Large intestine (tissue), 3 donors: ENCODE results near the gene RNF217. TPM values are rescaled to one million over a fixed set of nuclear protein-coding genes. Genes with fewer than 3 reads are reported as not detected.

Experiments used
- DNase-seq, 2 donors: peaks; one replicate each; pipeline versions ENCODE4 v3.0.0 to v3.0.0-alpha.2; 2013
- H3K27ac ChIP-seq: one replicate; pipeline ENCODE4 v1.5.1; 2013; ENCODE audit warnings: low read length
- H3K27me3 ChIP-seq: 2 replicates; pipeline ENCODE4 v1.6.1; 2013; ENCODE audit warnings: low read length; ENCODE audit not compliant: control insufficient read depth, insufficient read depth
- H3K36me3 ChIP-seq: 2 replicates; pipeline ENCODE4 v1.6.1; 2013; ENCODE audit warnings: low read length; ENCODE audit not compliant: control insufficient read depth, insufficient read depth
- H3K4me1 ChIP-seq: one replicate; pipeline ENCODE4 v1.6.1; 2013; ENCODE audit warnings: low read length; ENCODE audit not compliant: control insufficient read depth, insufficient read depth
- H3K4me3 ChIP-seq: one replicate; pipeline ENCODE4 v1.5.1; 2013; ENCODE audit warnings: low read length
- H3K9me3 ChIP-seq: one replicate; pipeline ENCODE4 v1.6.1; 2013; ENCODE audit warnings: mild to moderate bottlenecking, low read depth, low read length, moderate library complexity; ENCODE audit not compliant: control insufficient read depth
- WGBS: methylation state at CpG from one replicate; pipeline ENCODE4 v1.1.5; 2013; ENCODE audit warnings: low lambda C conversion rate; ENCODE audit not compliant: insufficient coverage; 5-methylcytosine and 5-hydroxymethylcytosine counted together
- polyA plus RNA-seq: library from polyadenylated mRNA; unstranded; fragments of 120-200 nt; gene quantifications from one replicate; pipeline ENCODE4 v1.2.1, GENCODE V29; 2013

RNF217 gene
- polyA plus RNA-seq, 1 donor, result 20.0 TPM

- peak in 1 of 2 donors; percentile 10 for DNase-seq
Measured at GRCh38 chr6:125104425-125104824, 142.2 kb downstream of the RNF217 start.

GRCh38 chr6:125107048-125107447 lies 144.8 kb downstream of the RNF217 start:
- Histone ChIP-seq H3K9me3 (peaks cover 13% of the 10 kb centered on the region), H3K27me3 (no peaks in the 10 kb centered on the region), H3K4me1 (no peaks in the 10 kb centered on the region), H3K4me3 (no peak overlapping the region), H3K27ac (no peak overlapping the region), H3K36me3 (no peaks in the 10 kb centered on the region)
- 94% methylated on average over 5 of the region's 5 CpGs for WGBS
- no peak for DNase-seq

More at GRCh38 chr6:125104425-125104824, 142.2 kb downstream of the RNF217 start:
- no peak overlapping the region for H3K4me3 ChIP-seq
- WGBS, result no CpG with 5 or more reads among the region's 4 CpGs
- no peaks in the 10 kb centered on the region for H3K4me1 ChIP-seq
- H3K27ac ChIP-seq, result no peak overlapping the region
- H3K9me3 ChIP-seq, result no peaks in the 10 kb centered on the region
- H3K27me3 ChIP-seq, result peaks cover 11% of the 10 kb centered on the region
- H3K36me3 ChIP-seq, result no peaks in the 10 kb centered on the region

- no peak for DNase-seq
- 100% methylated on average over 2 of the region's 3 CpGs for WGBS
- peaks cover 22% of the 10 kb centered on the region for H3K9me3 ChIP-seq
- no peaks in the 10 kb centered on the region for H3K27me3 ChIP-seq
- H3K27ac ChIP-seq, result no peak overlapping the region
- no peaks in the 10 kb centered on the region for H3K4me1 ChIP-seq
- H3K36me3 ChIP-seq, result no peaks in the 10 kb centered on the region
- H3K4me3 ChIP-seq, result no peak overlapping the region
Measured at GRCh38 chr6:125107896-125108295, 145.7 kb downstream of the RNF217 start.

GRCh38 chr6:125110056-125110455 lies 147.8 kb downstream of the RNF217 start:
- WGBS, result 100% methylated on average over 1 of the region's 1 CpG
- Histone ChIP-seq H3K27me3 (no peaks in the 10 kb centered on the region), H3K9me3 (peaks cover 23% of the 10 kb centered on the region), H3K36me3 (no peaks in the 10 kb centered on the region), H3K4me3 (no peak overlapping the region), H3K27ac (no peak overlapping the region), H3K4me1 (no peaks in the 10 kb centered on the region)
- no peak for DNase-seq

- Histone ChIP-seq H3K27me3 (no peaks in the 10 kb centered on the region), H3K27ac (no peak overlapping the region), H3K4me3 (no peak overlapping the region), H3K36me3 (no peaks in the 10 kb centered on the region), H3K9me3 (peaks cover 23% of the 10 kb centered on the region), H3K4me1 (no peaks in the 10 kb centered on the region)
- DNase-seq, result no peak
- WGBS, result 96% methylated on average over 3 of the region's 4 CpGs
Measured at GRCh38 chr6:125111219-125111983, 149.2 kb downstream of the RNF217 start.

GRCh38 chr6:125112934-125113333 lies 150.7 kb downstream of the RNF217 start:
- Histone ChIP-seq H3K36me3 (no peaks in the 10 kb centered on the region), H3K9me3 (peaks cover 23% of the 10 kb centered on the region), H3K27me3 (no peaks in the 10 kb centered on the region), H3K4me1 (no peaks in the 10 kb centered on the region), H3K27ac (no peak overlapping the region), H3K4me3 (no peak overlapping the region)
- DNase-seq, result no peak

- no CpG with 5 or more reads among the region's 1 CpG for WGBS
- no peaks in the 10 kb centered on the region for H3K4me1 ChIP-seq
- no peak overlapping the region for H3K27ac ChIP-seq
- H3K9me3 ChIP-seq, result peaks cover 23% of the 10 kb centered on the region
- no peaks in the 10 kb centered on the region for H3K36me3 ChIP-seq
- peak; percentile 15 to 30 for DNase-seq
- no peaks in the 10 kb centered on the region for H3K27me3 ChIP-seq
- H3K4me3 ChIP-seq, result no peak overlapping the region
Measured at GRCh38 chr6:125114248-125114858, 152.1 kb downstream of the RNF217 start.

- Histone ChIP-seq H3K27me3 (no peaks in the 10 kb centered on the region), H3K4me1 (no peaks in the 10 kb centered on the region), H3K36me3 (no peaks in the 10 kb centered on the region), H3K4me3 (no peak overlapping the region), H3K27ac (no peak overlapping the region), H3K9me3 (peaks cover 18% of the 10 kb centered on the region)
- no peak for DNase-seq
- WGBS, result 100% methylated on average over 1 of the region's 1 CpG
Measured at GRCh38 chr6:125116170-125116569, 153.9 kb downstream of the RNF217 start.

GRCh38 chr6:125116710-125117109 lies 154.5 kb downstream of the RNF217 start:
- no peaks in the 10 kb centered on the region for H3K36me3 ChIP-seq
- no peak for DNase-seq
- H3K9me3 ChIP-seq, result peaks cover 13% of the 10 kb centered on the region
- no peak overlapping the region for H3K27ac ChIP-seq
- no peaks in the 10 kb centered on the region for H3K27me3 ChIP-seq
- H3K4me1 ChIP-seq, result no peaks in the 10 kb centered on the region
- 100% methylated on average over 1 of the region's 4 CpGs for WGBS
- H3K4me3 ChIP-seq, result no peak overlapping the region

- Histone ChIP-seq H3K27ac (no peak overlapping the region), H3K27me3 (no peaks in the 10 kb centered on the region), H3K36me3 (no peaks in the 10 kb centered on the region), H3K4me3 (no peak overlapping the region), H3K4me1 (no peaks in the 10 kb centered on the region), H3K9me3 (peaks cover 2% of the 10 kb centered on the region)
- WGBS, result no CpG with 5 or more reads among the region's 3 CpGs
- no peak for DNase-seq
Measured at GRCh38 chr6:125117818-125118217, 155.6 kb downstream of the RNF217 start.
